Astrocyte (in vitro differentiated cells and primary cell): ENCODE data around the gene INPP5K.

Experiments
- EZH2 ChIP-seq: IDR thresholded peaks from 2 replicates; pipeline ENCODE4 v1.6.1; 2012; ENCODE audit warnings: mild to moderate bottlenecking, low read length, inconsistent platforms; ENCODE audit not compliant: insufficient read depth
- TF ChIP-seq, protein P1 (sequence below): IDR thresholded peaks from 2 replicates; pipeline ENCODE4 v1.5.1; 2011; ENCODE audit warnings: low read depth, mild to moderate bottlenecking, inconsistent platforms, low read length, moderate library complexity; ENCODE audit not compliant: insufficient read depth

DNA sequence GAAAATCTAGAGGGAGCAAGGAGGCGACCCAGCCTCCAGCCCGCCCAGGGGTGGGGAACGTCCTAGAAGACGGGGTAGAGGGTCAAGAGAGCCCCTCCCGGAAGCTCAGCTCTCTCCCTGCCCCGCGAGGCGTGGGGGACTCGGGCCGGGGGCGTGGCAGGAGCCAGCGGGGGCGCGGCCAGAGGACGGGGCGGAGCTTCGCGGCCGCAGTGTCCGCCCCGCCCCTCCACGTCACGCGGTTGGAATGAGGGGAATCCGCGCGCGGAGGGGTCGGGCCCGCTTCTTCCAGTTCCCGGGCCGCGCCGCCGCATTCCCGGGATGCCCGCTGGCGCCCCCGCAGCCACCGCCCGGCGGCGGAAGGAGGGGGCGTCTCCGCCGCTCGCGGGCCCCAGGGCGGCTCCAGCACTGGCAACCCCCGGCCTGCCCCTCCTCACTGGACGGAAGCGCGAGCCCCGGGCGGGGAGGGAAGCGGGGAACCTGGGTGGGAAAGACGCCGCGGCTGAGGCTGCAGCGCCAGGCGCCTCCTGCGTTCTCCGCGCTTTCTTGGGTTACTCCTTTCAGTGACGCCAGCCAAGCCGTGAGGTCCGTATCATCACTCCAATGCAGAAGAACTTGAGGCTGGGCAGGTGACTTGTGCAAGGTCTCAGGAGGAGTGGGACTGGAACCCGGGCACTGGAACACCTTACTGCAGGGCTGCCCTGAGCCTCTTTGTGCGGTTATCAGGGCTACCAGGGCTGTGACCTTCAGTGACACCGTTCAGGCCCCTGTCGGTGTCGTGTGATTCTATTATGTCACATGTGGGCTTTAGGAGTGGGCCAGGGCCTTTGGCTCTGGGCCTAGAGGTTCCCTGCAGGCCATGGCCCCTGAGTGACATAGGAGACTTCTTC, 28.2 kb downstream of the INPP5K start:
- TF ChIP-seq, protein P1, sequence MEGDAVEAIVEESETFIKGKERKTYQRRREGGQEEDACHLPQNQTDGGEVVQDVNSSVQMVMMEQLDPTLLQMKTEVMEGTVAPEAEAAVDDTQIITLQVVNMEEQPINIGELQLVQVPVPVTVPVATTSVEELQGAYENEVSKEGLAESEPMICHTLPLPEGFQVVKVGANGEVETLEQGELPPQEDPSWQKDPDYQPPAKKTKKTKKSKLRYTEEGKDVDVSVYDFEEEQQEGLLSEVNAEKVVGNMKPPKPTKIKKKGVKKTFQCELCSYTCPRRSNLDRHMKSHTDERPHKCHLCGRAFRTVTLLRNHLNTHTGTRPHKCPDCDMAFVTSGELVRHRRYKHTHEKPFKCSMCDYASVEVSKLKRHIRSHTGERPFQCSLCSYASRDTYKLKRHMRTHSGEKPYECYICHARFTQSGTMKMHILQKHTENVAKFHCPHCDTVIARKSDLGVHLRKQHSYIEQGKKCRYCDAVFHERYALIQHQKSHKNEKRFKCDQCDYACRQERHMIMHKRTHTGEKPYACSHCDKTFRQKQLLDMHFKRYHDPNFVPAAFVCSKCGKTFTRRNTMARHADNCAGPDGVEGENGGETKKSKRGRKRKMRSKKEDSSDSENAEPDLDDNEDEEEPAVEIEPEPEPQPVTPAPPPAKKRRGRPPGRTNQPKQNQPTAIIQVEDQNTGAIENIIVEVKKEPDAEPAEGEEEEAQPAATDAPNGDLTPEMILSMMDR: no peak
- no peak for TF ChIP-seq EZH2
